Lower leg skin (tissue), 3 donors: ENCODE measurements around the gene MARCHF10.

Experiments used
- POLR2A ChIP-seq, 2 donors: fragments of 450-650 bp; IDR thresholded peaks; one replicate each; pipeline ENCODE4 v1.6.1; 2016 to 2017; ENCODE audit warnings: antibody characterized with exemption in 2 of 2, mild to moderate bottlenecking in 1 of 2, moderate library complexity in 1 of 2
- TF ChIP-seq, protein P1 (sequence below), 3 donors: fragments of 450-650 bp; IDR thresholded peaks; one replicate each; pipeline ENCODE4 v1.5.1; 2016; ENCODE audit warnings: antibody characterized with exemption in 3 of 3, mild to moderate bottlenecking in 3 of 3, moderate library complexity in 2 of 3

DNA sequence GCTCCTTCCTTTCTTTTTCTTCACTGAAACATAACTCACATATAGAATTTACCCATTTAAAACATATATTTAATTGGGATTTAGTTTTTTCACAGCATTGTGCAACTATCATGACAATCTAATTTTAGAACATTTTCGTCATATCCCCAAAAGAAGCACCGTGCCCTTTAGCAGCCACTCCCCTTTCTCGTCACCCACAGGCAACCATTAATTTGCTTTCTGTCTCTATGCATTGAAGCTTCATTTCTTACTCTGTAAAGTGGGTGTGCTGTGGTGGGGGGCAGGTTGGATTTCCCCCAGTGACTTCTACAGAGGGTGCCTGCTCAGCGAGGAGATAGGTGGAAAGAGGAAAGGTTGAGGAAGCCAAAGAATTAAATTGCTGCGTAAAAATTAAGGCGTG lies 144.8 kb downstream of the MARCHF10 start:
- TF ChIP-seq, protein P1, sequence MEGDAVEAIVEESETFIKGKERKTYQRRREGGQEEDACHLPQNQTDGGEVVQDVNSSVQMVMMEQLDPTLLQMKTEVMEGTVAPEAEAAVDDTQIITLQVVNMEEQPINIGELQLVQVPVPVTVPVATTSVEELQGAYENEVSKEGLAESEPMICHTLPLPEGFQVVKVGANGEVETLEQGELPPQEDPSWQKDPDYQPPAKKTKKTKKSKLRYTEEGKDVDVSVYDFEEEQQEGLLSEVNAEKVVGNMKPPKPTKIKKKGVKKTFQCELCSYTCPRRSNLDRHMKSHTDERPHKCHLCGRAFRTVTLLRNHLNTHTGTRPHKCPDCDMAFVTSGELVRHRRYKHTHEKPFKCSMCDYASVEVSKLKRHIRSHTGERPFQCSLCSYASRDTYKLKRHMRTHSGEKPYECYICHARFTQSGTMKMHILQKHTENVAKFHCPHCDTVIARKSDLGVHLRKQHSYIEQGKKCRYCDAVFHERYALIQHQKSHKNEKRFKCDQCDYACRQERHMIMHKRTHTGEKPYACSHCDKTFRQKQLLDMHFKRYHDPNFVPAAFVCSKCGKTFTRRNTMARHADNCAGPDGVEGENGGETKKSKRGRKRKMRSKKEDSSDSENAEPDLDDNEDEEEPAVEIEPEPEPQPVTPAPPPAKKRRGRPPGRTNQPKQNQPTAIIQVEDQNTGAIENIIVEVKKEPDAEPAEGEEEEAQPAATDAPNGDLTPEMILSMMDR (IDR thresholded peaks at IDR 0.05) = no peak
- TF ChIP-seq POLR2A (IDR thresholded peaks at IDR 0.05) = no peak
